ENCODE measurements around the gene TMC8.

DNA sequence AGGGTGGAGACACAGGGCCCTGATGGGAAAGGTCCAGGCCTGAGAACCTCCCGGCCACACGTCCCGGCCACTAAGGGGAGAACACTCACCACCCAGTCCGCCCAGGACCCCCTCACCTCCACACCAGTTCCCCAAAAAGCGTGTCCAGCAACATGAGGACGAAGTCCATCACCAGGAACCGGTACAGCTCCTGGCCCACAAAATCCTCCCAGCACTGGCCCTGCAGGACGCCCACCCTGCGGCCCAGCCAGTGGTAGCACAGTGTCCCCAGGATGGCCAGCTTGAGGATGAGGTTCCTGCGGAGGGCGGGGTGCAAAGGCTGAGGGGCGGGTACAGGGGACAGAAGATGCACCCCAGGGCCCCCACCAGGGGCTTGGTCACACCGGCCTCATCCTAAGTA lies 10.0 kb upstream of the TMC8 start:
- TF ChIP-seq, protein P1, sequence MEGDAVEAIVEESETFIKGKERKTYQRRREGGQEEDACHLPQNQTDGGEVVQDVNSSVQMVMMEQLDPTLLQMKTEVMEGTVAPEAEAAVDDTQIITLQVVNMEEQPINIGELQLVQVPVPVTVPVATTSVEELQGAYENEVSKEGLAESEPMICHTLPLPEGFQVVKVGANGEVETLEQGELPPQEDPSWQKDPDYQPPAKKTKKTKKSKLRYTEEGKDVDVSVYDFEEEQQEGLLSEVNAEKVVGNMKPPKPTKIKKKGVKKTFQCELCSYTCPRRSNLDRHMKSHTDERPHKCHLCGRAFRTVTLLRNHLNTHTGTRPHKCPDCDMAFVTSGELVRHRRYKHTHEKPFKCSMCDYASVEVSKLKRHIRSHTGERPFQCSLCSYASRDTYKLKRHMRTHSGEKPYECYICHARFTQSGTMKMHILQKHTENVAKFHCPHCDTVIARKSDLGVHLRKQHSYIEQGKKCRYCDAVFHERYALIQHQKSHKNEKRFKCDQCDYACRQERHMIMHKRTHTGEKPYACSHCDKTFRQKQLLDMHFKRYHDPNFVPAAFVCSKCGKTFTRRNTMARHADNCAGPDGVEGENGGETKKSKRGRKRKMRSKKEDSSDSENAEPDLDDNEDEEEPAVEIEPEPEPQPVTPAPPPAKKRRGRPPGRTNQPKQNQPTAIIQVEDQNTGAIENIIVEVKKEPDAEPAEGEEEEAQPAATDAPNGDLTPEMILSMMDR (IDR thresholded peaks at IDR 0.05), result no peak
- TF ChIP-seq EP300 (IDR thresholded peaks at IDR 0.05), result no peak

Measured in esophagus muscularis mucosa (tissue), 3 donors.